ENCODE results near the gene GANAB.

- peak; percentile 91 to 97 for TF ChIP-seq CTCF (conservative IDR thresholded peaks at IDR 0.05; ENCODE audit: low read depth in 2 of 2)
- no peak for TF ChIP-seq ZNF114 (CRISPR knock-in tag; IDR thresholded peaks at IDR 0.05)
- no peak for TF ChIP-seq EZH2phosphoT487 (IDR thresholded peaks at IDR 0.05; ENCODE audit: unreplicated experiment)
- TF ChIP-seq EZH2 (IDR thresholded peaks at IDR 0.05; ENCODE audit: low read depth, unreplicated experiment), result no peak
- no peak for TF ChIP-seq POLR2AphosphoS5 (IDR thresholded peaks at IDR 0.05; ENCODE audit: low read depth)
- TF ChIP-seq REST (IDR thresholded peaks at IDR 0.05; ENCODE audit: unreplicated experiment), result no peak
- TF ChIP-seq CREB1 (CRISPR knock-in tag; IDR thresholded peaks at IDR 0.05; ENCODE audit: low read depth), result no peak
- no peak for TF ChIP-seq ETS1 (IDR thresholded peaks at IDR 0.05)
Measured at GRCh38 chr11:62694455-62695167, 48.2 kb upstream of the GANAB start.

All from GM23338 (cell line).